ENCODE measurements around the gene TBPL1.

- no peak for TF ChIP-seq POLR2AphosphoS5 (IDR thresholded peaks at IDR 0.05)
- TF ChIP-seq, protein P1, sequence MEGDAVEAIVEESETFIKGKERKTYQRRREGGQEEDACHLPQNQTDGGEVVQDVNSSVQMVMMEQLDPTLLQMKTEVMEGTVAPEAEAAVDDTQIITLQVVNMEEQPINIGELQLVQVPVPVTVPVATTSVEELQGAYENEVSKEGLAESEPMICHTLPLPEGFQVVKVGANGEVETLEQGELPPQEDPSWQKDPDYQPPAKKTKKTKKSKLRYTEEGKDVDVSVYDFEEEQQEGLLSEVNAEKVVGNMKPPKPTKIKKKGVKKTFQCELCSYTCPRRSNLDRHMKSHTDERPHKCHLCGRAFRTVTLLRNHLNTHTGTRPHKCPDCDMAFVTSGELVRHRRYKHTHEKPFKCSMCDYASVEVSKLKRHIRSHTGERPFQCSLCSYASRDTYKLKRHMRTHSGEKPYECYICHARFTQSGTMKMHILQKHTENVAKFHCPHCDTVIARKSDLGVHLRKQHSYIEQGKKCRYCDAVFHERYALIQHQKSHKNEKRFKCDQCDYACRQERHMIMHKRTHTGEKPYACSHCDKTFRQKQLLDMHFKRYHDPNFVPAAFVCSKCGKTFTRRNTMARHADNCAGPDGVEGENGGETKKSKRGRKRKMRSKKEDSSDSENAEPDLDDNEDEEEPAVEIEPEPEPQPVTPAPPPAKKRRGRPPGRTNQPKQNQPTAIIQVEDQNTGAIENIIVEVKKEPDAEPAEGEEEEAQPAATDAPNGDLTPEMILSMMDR (IDR thresholded peaks at IDR 0.05): no peak
Observed at GRCh38 chr6:134031696-134032255, 78.8 kb downstream of the TBPL1 start.

All from prostate gland (tissue), 2 donors.